ENCODE data around the gene COL18A1. TPM values are rescaled to one million over a fixed set of nuclear protein-coding genes. Genes with fewer than 3 reads are reported as not detected.
"Not testable (repeated sequence)": the region's sequence is repeated elsewhere in the genome, so short reads cannot be mapped to it uniquely, and the experiment has no call there.

COL18A1 gene
- total RNA-seq, 1 experiment from 2014 or later = 77.0 TPM

DNA sequence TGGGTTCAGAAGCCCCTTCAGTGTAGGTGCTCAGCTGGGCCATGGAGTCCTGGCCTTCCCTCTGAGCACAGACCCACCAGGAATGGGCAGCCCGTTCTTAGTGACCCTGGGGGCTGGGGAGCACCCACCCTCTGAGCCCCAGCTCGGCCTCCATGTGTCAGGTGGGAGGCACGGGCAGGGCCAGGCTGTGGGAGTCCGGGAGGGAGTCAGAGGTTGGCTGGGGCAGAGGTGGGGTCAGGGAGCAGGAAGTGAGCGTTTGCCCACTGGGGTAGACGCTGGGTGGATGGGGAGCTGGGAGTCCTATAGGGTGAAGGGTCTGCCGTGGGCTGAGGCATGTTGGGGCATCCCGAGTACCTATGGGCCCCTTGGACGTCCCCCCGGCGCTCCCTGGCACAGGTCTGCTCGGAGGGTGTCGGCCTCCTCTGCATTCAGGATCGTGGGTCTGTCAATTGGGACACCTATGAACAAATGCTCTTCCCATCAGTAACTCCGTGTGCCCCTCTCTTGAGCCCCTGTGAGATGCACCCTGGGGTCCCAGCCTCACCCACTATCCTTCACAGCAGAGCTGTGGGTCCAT lies 30.5 kb downstream of the COL18A1 start:
- H3K9me3 ChIP-seq (ENCODE audit: low read length) = no peaks in the 10 kb centered on the region
- CTCF ChIA-PET = no interaction called here

GRCh38 chr21:45436351-45437065 lies 31.5 kb downstream of the COL18A1 start:
- H3K4me1 ChIP-seq (ENCODE audit: insufficient read depth, low read length) = peaks cover 6% of the 10 kb centered on the region; the same call in 1 of the 2 replicates
- no peaks in the 10 kb centered on the region for H3K27me3 ChIP-seq (ENCODE audit: low read length)
- DNase-seq = no peak
- no peak overlapping the region for H2AFZ ChIP-seq (ENCODE audit: low read length)
- no peaks in the 10 kb centered on the region for H3K36me3 ChIP-seq (ENCODE audit: low read depth, low read length)
- H3K27ac ChIP-seq (ENCODE audit: low read length) = no peak overlapping the region
- POLR2A ChIA-PET (ENCODE audit: unreplicated experiment) = no interaction called here
- no peak for TF ChIP-seq EZH2phosphoT487 (IDR thresholded peaks at IDR 0.05; ENCODE audit: borderline replicate concordance, low read length)
- no peak for TF ChIP-seq EZH2 (IDR thresholded peaks at IDR 0.05; ENCODE audit: low read length, unreplicated experiment)
- TF ChIP-seq CTCF (conservative IDR thresholded peaks at IDR 0.05; ENCODE audit: low read depth, low read length) = no peak
- no peak overlapping the region for H3K9ac ChIP-seq (ENCODE audit: low read length)
- ATAC-seq = no peak
- intact Hi-C loops (cut with micrococcal nuclease) = no loop called here
- 0 out of 2 replicates have a peak, but pooled peaks cover 4% of the 10 kb centered on the region for H4K20me1 ChIP-seq (ENCODE audit: low read length)
- BruUV-seq (replicated peaks) = no TSS peak
- CTCF ChIA-PET = no interaction called here
- H3K9me2 ChIP-seq (replicated peaks; ENCODE audit: low read length) = no peaks in the 10 kb centered on the region
- peaks cover 14% of the 10 kb centered on the region for H3K79me2 ChIP-seq (ENCODE audit: low read length)
- H3K4me2 ChIP-seq (ENCODE audit: low read length) = no peak overlapping the region
- no peaks in the 10 kb centered on the region for H3K9me3 ChIP-seq (ENCODE audit: low read length)
- H3F3A ChIP-seq (ENCODE audit: low read length, unreplicated experiment) = no peaks in the 10 kb centered on the region
- H3K4me3 ChIP-seq (ENCODE audit: low read length) = no peak overlapping the region

More for the DNA sequence above, 30.5 kb downstream of the COL18A1 start:
- peaks cover 14% of the 10 kb centered on the region for H3K79me2 ChIP-seq (ENCODE audit: low read length)
- no peak for TF ChIP-seq EZH2phosphoT487 (IDR thresholded peaks at IDR 0.05; ENCODE audit: borderline replicate concordance, low read length)
- TF ChIP-seq EZH2 (IDR thresholded peaks at IDR 0.05; ENCODE audit: low read length, unreplicated experiment) = no peak
- TF ChIP-seq CTCF (conservative IDR thresholded peaks at IDR 0.05; ENCODE audit: low read depth, low read length) = no peak
- peaks cover 6% of the 10 kb centered on the region; the same call in 1 of the 2 replicates for H3K4me1 ChIP-seq (ENCODE audit: insufficient read depth, low read length)
- no peaks in the 10 kb centered on the region for H3K27me3 ChIP-seq (ENCODE audit: low read length)
- H4K20me1 ChIP-seq (ENCODE audit: low read length) = 0 out of 2 replicates have a peak, but pooled peaks cover 4% of the 10 kb centered on the region
- H3K4me2 ChIP-seq (ENCODE audit: low read length) = no peak overlapping the region
- no peak for ATAC-seq
- H3K4me3 ChIP-seq (ENCODE audit: low read length) = no peak overlapping the region
- no peaks in the 10 kb centered on the region for H3K36me3 ChIP-seq (ENCODE audit: low read depth, low read length)
- no peaks in the 10 kb centered on the region for H3K9me2 ChIP-seq (replicated peaks; ENCODE audit: low read length)
- POLR2A ChIA-PET (ENCODE audit: unreplicated experiment) = no interaction called here
- no TSS peak for BruUV-seq (replicated peaks)
- H3K9ac ChIP-seq (ENCODE audit: low read length) = no peak overlapping the region
- no peak overlapping the region for H3K27ac ChIP-seq (ENCODE audit: low read length)
- no peak for DNase-seq
- no peaks in the 10 kb centered on the region for H3F3A ChIP-seq (ENCODE audit: low read length, unreplicated experiment)
- intact Hi-C loops (cut with micrococcal nuclease) = no loop called here
- no peak overlapping the region for H2AFZ ChIP-seq (ENCODE audit: low read length)

GRCh38 chr21:45437844-45438243 lies 32.9 kb downstream of the COL18A1 start:
- H3K9me3 ChIP-seq (ENCODE audit: low read length); H3K27ac ChIP-seq (ENCODE audit: low read length); H3K9me2 ChIP-seq (replicated peaks; ENCODE audit: low read length); ATAC-seq; DNase-seq; H4K20me1 ChIP-seq (ENCODE audit: low read length); H3K36me3 ChIP-seq (ENCODE audit: low read depth, low read length); H3K4me3 ChIP-seq (ENCODE audit: low read length); H3K27me3 ChIP-seq (ENCODE audit: low read length); CTCF ChIA-PET; H3K9ac ChIP-seq (ENCODE audit: low read length); POLR2A ChIA-PET (ENCODE audit: unreplicated experiment); H2AFZ ChIP-seq (ENCODE audit: low read length); H3K4me1 ChIP-seq (ENCODE audit: insufficient read depth, low read length); H3F3A ChIP-seq (ENCODE audit: low read length, unreplicated experiment); H3K4me2 ChIP-seq (ENCODE audit: low read length); BruUV-seq (replicated peaks): not testable (repeated sequence)
- intact Hi-C loops (cut with micrococcal nuclease) = loop anchor here (2.0 kb wide), 2 partner anchors 51 to 297 kb away; no protein-coding TSS in a partner anchor
- H3K79me2 ChIP-seq (ENCODE audit: low read length) = peaks cover 14% of the 10 kb centered on the region
